Fibroblast of mammary gland (primary cell): Measurements from ENCODE around the gene SEC24D.
A peak's percentile ranks its signal among the peaks of the same experiment; 100 is the strongest.
"Not testable (repeated sequence)": the region's sequence is repeated elsewhere in the genome, so short reads cannot be mapped to it uniquely, and the experiment has no call there.

ENCODE experiments used
- DNase-seq: peaks from one replicate; pipeline ENCODE4 v3.0.0-alpha.2; 2010; ENCODE audit warnings: low read depth
- H3K4me3 ChIP-seq: 2 replicates; pipeline ENCODE4 v1.5.1; 2011; ENCODE audit warnings: low read depth, mild to moderate bottlenecking, low read length, moderate library complexity; ENCODE audit not compliant: control insufficient read depth
- TF ChIP-seq, protein P1 (sequence below): conservative IDR thresholded peaks from 2 replicates; pipeline ENCODE4 v1.5.1; 2011; ENCODE audit warnings: low read depth, low read length, inconsistent platforms; ENCODE audit not compliant: control insufficient read depth, insufficient read depth

The SEC24D gene

DNA sequence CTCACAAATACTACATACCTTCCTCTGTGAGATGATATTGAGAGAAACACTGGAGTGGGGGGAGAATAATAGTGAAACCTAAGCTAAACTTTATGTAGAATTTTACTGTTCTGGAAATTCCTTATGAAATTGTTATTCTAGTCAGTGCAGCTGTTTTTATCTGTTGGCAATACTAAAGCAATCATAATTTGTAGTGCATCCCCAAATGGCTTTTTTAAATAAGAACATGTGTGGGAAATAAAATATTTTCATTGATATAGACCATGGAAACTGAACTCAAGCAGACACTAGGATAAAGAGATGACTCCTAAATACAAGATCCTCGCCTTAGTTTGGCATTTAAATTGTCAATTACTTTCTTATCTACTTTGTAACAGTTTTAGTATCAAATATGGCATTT is 51.1 kb downstream of the SEC24D start:
- TF ChIP-seq, protein P1, sequence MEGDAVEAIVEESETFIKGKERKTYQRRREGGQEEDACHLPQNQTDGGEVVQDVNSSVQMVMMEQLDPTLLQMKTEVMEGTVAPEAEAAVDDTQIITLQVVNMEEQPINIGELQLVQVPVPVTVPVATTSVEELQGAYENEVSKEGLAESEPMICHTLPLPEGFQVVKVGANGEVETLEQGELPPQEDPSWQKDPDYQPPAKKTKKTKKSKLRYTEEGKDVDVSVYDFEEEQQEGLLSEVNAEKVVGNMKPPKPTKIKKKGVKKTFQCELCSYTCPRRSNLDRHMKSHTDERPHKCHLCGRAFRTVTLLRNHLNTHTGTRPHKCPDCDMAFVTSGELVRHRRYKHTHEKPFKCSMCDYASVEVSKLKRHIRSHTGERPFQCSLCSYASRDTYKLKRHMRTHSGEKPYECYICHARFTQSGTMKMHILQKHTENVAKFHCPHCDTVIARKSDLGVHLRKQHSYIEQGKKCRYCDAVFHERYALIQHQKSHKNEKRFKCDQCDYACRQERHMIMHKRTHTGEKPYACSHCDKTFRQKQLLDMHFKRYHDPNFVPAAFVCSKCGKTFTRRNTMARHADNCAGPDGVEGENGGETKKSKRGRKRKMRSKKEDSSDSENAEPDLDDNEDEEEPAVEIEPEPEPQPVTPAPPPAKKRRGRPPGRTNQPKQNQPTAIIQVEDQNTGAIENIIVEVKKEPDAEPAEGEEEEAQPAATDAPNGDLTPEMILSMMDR, result no peak
- H3K4me3 ChIP-seq, result no peak overlapping the region
- DNase-seq, result no peak

DNA sequence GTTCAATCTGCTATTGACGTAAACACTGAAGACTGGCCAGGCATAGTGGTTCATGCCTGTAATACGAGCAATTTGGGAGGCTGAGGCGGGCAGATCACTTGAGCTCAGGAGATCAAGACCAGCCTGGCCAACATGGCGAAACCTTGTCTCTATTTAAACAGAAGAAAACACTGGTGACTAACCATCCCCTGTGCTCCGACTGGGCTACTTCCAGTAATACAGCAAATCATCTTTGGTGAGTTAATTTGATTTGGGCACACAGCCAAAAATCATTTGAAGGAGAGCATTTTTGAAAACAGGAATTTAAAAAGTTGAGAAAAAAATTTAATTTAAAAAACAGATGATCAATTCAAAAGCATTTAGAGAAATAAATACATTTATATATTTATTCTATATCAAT is 52.0 kb downstream of the SEC24D start:
- TF ChIP-seq, protein P1, result no peak
- H3K4me3 ChIP-seq, result no peak overlapping the region
- peak; percentile 82 for DNase-seq

DNA sequence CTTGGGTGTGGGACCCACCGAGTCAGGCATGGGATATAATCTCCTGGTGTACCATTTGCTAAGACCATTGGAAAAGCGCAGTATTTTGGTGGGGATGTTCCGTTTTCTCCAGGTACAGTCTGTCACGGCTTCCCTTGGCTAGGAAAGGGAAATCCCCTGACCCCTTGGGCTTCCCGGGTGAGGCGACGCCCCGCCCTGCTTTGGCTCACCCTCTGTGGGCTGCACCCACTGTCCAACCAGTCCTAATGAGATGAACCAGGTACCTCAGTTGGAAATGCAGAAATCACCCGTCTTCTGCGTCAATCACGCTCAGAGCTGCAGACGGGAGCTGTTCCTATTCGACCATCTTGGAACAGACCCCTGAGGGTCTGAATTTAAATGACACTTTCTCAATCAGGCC is 53.0 kb downstream of the SEC24D start:
- not testable (repeated sequence) for H3K4me3 ChIP-seq, DNase-seq

DNA sequence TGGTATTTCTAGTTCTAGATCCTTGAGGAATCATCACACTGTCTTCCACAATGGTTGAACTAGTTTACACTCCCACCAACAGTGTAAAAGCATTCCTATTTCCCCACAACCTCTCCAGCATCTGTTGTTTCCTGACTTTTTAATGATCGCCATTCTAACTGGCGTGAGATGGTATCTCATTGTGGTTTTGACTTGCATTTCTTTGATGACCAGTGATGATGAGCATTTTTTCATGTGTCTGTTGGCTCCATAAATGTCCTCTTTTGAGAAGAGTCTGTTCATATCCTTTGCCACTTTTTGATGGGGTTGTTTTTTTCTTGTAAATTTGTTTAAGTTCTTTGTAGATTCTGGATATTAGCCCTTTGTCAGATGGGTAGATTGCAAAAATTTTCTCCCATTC is 58.3 kb downstream of the SEC24D start:
- not testable (repeated sequence) for H3K4me3 ChIP-seq, DNase-seq

DNA sequence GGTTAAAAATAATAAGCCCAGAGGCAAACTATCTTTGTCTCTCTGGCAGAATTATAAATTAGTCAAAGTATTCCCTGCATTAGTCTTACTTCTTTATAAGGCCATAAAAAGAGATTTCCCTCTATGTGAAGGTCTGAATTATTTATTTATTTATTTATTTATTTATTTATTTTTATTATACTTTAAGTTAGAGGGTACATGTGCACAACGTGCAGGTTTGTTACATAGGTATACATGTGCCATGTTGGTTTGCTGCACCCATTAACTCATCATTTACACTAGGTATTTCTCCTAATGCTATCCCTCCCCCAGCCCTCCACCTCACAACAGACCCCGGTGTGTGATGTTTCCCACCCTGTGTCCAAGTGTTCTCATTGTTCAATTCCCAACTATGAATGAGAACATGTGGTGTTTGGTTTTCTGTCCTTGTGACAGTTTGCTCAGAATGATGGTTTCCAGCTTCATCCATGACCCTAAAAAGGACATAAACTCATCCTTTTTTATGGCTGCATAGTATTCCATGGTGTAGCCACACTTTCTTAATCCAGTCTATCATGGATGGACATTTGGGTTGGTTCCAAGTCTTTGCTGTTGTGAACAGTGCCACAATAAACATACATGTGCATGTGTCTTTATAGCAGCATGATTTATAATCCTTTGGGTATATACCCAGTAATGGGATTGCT is 58.8 kb downstream of the SEC24D start:
- not testable (repeated sequence) for DNase-seq, H3K4me3 ChIP-seq

DNA sequence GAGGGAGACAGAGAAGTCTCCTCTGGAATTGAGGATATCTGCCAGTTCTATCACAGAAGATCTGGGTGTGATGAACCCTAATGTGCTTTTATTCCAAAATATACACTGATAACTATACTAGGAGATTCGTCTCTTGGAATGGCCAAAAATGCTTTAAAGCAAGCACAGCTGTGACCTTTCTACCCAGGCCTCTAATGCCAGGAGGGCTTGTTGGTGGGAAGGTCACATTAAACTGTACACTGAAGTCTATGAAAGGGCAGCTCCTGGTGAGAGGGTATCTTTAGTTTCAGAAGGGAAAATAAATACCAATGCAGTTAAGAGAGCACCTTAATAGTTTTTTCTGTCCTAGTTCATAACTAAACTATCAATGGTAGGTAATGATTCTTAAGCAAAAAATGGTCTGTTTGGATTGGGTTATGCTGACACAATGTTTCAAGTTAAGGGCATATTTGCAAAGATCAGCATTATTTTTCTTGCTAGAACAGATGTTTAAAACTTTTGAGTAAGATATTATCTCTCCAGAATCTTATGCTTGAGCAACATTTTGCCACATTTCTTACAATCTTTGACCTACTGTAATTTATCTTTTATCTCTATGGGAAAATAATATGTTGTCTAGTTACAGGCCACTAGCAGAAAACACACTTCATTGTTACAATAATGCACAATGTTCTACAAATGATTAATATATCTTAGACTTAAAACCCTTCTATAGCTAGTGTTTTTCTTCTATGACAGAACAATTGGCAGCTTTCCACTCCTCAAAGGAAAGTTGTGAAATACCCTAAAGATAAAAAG is 59.6 kb downstream of the SEC24D start:
- H3K4me3 ChIP-seq, result no peak overlapping the region
- peak; percentile 68 for DNase-seq
- TF ChIP-seq, protein P1, result no peak

DNA sequence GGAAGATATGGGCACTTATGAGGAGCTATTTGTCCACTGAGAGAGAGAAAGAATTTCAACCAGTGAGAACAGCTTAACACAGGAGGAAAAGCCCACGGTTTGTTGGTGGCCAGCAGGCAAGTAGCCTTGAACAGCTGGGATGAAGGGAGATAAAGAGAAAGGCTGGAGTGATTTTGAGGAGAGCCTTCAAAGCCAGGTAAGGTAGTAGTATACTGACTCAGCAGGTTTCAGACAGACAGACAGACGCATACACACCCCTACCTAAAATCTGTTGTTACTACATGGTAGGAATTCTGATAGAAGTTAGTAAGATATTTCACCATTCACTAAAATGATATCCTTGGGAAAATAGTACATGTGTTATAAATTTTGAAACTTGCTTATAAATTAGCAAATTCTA is 60.5 kb downstream of the SEC24D start:
- DNase-seq, result no peak
- TF ChIP-seq, protein P1, result no peak
- no peak overlapping the region for H3K4me3 ChIP-seq

DNA sequence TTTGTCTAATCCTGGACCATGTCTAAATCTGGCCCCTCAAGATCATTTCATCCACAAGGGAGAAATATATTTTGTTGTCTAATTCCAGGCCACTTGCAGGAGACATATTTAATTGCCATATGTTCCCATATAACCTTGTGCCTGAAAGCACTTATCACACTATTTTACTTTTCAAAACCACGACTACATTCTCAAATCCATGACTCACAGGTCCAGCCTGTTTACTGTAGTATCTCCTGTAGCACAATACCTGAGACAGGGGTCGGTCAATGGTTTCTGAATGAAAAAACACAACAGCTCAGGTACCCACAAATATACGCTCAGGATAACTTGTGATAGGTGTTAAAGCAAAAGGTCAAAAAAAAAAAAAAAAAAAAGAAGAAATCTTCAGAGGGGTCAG is 60.9 kb downstream of the SEC24D start:
- TF ChIP-seq, protein P1, result no peak
- no peak overlapping the region for H3K4me3 ChIP-seq
- peak; percentile 39 for DNase-seq
